Colonic mucosa (tissue), 4 donors: ENCODE data around the gene CBY1. TPM values are rescaled to one million over a fixed set of nuclear protein-coding genes. Genes with fewer than 3 reads are reported as not detected.

ENCODE experiments used
- DNase-seq: peaks from one replicate; pipeline ENCODE4 v3.0.0-alpha.2; 2020
- H3K27ac ChIP-seq: fragments of 200-600 bp; one replicate; pipeline ENCODE4 v1.8.0; 2021
- H3K27me3 ChIP-seq: fragments of 200-600 bp; one replicate; pipeline ENCODE4 v1.8.0; 2021
- H3K36me3 ChIP-seq: fragments of 200-600 bp; one replicate; pipeline ENCODE4 v1.8.0; 2021
- H3K4me1 ChIP-seq: fragments of 200-600 bp; one replicate; pipeline ENCODE4 v1.8.0; 2021; ENCODE audit warnings: mild to moderate bottlenecking
- H3K4me3 ChIP-seq: fragments of 200-600 bp; one replicate; pipeline ENCODE4 v1.8.0; 2021
- H3K9ac ChIP-seq, 2 donors: one replicate each; pipeline ENCODE4 v1.7.0; 2013; ENCODE audit warnings: control low read depth in 2 of 2, low read depth in 2 of 2, low read length in 2 of 2
- H3K9me3 ChIP-seq: fragments of 200-600 bp; one replicate; pipeline ENCODE4 v1.8.0; 2021
- CTCF ChIP-seq: fragments of 200-600 bp; IDR thresholded peaks from one replicate; pipeline ENCODE4 v1.8.0; 2022; ENCODE audit warnings: antibody characterized with exemption, mild to moderate bottlenecking
- intact Hi-C: fragments of 100-400 bp; cut with DNase I; formaldehyde crosslinking; loops from one replicate; pipeline ENCODE4 v1.14.1; 2022
- total RNA-seq, 2 donors: library from RNA; stranded (reverse); fragmentation: NEBNext Ultra II Directional in 1 of 2; extraction: Animal tissue kit (Norgen Biotek cat#: 25700) in 1 of 2; gene quantifications; one replicate each; pipeline ENCODE4 v1.2.1, GENCODE V29; 2021
- donor health status: healthy.
- donor health status: DM: no; HTN: no; CAD: no.
- donor health status: DM: no; HTN: no; CAD: no.

CBY1 gene
- total RNA-seq, 2 donors from 2014 or later, result 27.4 to 38.1 TPM

- no peaks in the 10 kb centered on the region for H3K4me1 ChIP-seq
- TF ChIP-seq CTCF, result no peak
- DNase-seq, result no peak
- H3K4me3 ChIP-seq, result no peak overlapping the region
- intact Hi-C loops, result no loop called here
- H3K9me3 ChIP-seq, result no peaks in the 10 kb centered on the region
- no peak overlapping the region for H3K27ac ChIP-seq
- no peaks in the 10 kb centered on the region for H3K36me3 ChIP-seq
- H3K9ac ChIP-seq, result no peak overlapping the region
- no peaks in the 10 kb centered on the region for H3K27me3 ChIP-seq
Observed at GRCh38 chr22:38623351-38623750, 33.1 kb upstream of the CBY1 start.

DNA sequence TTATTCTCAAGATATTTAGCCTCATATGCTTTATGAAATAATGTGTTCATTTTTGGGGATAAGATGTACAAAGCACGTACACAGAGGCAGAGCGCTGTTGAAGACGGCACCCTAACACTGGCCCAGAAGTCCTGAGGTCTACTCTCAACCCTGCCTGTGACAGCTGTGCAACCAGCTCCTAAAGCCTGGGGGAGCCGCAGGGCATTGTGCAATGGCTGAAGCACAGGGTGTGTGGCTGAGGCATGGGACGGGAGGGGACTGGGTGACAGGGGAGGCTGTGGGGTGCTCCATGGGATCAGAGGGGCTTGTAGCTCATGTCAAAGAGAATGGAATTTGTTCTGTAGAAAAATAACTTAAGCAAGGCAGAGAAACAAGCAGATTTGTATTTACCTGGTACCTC, 28.0 kb upstream of the CBY1 start:
- intact Hi-C loops, result no loop called here
- no peak overlapping the region for H3K4me3 ChIP-seq
- DNase-seq, result no peak
- no peak for TF ChIP-seq CTCF
- H3K9ac ChIP-seq, result no peak overlapping the region
- H3K36me3 ChIP-seq, result no peaks in the 10 kb centered on the region
- H3K4me1 ChIP-seq, result no peaks in the 10 kb centered on the region
- H3K27ac ChIP-seq, result no peak overlapping the region
- H3K27me3 ChIP-seq, result no peaks in the 10 kb centered on the region
- H3K9me3 ChIP-seq, result no peaks in the 10 kb centered on the region

DNA sequence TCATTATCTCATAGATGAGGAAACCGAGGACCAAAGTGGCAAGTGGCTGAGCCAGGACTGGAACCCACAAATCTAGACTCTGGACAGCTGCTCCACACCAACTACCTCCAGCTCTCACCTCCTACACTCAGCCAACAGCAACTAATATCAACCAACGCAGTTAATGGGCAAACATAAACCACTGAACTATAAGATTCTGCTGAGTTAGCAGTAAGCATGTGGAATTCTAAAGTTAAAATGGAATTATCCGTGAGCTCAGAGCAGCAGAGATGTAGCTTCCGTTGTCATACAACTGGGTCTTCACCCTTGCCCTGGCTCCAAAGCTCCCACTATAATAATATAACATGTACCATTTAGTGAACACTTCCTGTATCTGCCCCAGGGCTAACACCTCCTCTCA, 27.3 kb upstream of the CBY1 start:
- TF ChIP-seq CTCF, result no peak
- no peak overlapping the region for H3K4me3 ChIP-seq
- no peaks in the 10 kb centered on the region for H3K4me1 ChIP-seq
- H3K36me3 ChIP-seq, result no peaks in the 10 kb centered on the region
- H3K9me3 ChIP-seq, result no peaks in the 10 kb centered on the region
- no peak overlapping the region for H3K27ac ChIP-seq
- no peak for DNase-seq
- H3K27me3 ChIP-seq, result no peaks in the 10 kb centered on the region
- intact Hi-C loops, result no loop called here
- no peak overlapping the region for H3K9ac ChIP-seq

GRCh38 chr22:38631724-38632123, 24.7 kb upstream of the CBY1 start:
- no peak overlapping the region for H3K4me3 ChIP-seq
- DNase-seq, result no peak
- H3K9ac ChIP-seq, result no peak overlapping the region
- H3K36me3 ChIP-seq, result no peaks in the 10 kb centered on the region
- no peak for TF ChIP-seq CTCF
- no peaks in the 10 kb centered on the region for H3K9me3 ChIP-seq
- intact Hi-C loops, result no loop called here
- no peak overlapping the region for H3K27ac ChIP-seq
- no peaks in the 10 kb centered on the region for H3K27me3 ChIP-seq
- H3K4me1 ChIP-seq, result no peaks in the 10 kb centered on the region

- H3K9ac ChIP-seq, result no peak overlapping the region
- H3K36me3 ChIP-seq, result no peaks in the 10 kb centered on the region
- no peak for TF ChIP-seq CTCF
- H3K27ac ChIP-seq, result no peak overlapping the region
- no peaks in the 10 kb centered on the region for H3K27me3 ChIP-seq
- DNase-seq, result no peak
- intact Hi-C loops, result no loop called here
- H3K9me3 ChIP-seq, result no peaks in the 10 kb centered on the region
- H3K4me3 ChIP-seq, result no peak overlapping the region
- H3K4me1 ChIP-seq, result no peaks in the 10 kb centered on the region
Observed at GRCh38 chr22:38632528-38632927, 23.9 kb upstream of the CBY1 start.

GRCh38 chr22:38638216-38638615, 18.2 kb upstream of the CBY1 start:
- Histone ChIP-seq H3K4me3 (no peak overlapping the region), H3K27me3 (no peaks in the 10 kb centered on the region), H3K27ac (no peak overlapping the region), H3K9me3 (no peaks in the 10 kb centered on the region), H3K36me3 (no peaks in the 10 kb centered on the region), H3K9ac (no peak overlapping the region), H3K4me1 (no peaks in the 10 kb centered on the region)
- TF ChIP-seq CTCF, result no peak
- intact Hi-C loops, result no loop called here
- no peak for DNase-seq
